Measurements from ENCODE around the gene CCDC85C.

Gene CCDC85C

GRCh38 chr14:99566009-99566389 is 38.0 kb downstream of the CCDC85C start:
- H3K4me3 ChIP-seq (ENCODE audit: low read depth, low read length): no peak overlapping the region
- no peak for DNase-seq (ENCODE audit: low read depth)
- no peak for TF ChIP-seq CTCF (IDR thresholded peaks at IDR 0.05; ENCODE audit: insufficient read depth, low read depth, low read length, missing control alignments)

GRCh38 chr14:99565383-99565782 is 38.6 kb downstream of the CCDC85C start:
- DNase-seq (ENCODE audit: low read depth): no peak
- H3K4me3 ChIP-seq (ENCODE audit: low read depth, low read length): no peak overlapping the region
- no peak for TF ChIP-seq CTCF (IDR thresholded peaks at IDR 0.05; ENCODE audit: insufficient read depth, low read depth, low read length, missing control alignments)

- H3K4me3 ChIP-seq (ENCODE audit: low read depth, low read length): no peak overlapping the region
- DNase-seq (ENCODE audit: low read depth): no peak
- no peak for TF ChIP-seq CTCF (IDR thresholded peaks at IDR 0.05; ENCODE audit: insufficient read depth, low read depth, low read length, missing control alignments)
These were observed 39.1 kb downstream of the CCDC85C start for GRCh38 chr14:99564926-99565259.

GRCh38 chr14:99564256-99564925 is 39.6 kb downstream of the CCDC85C start:
- no peak for TF ChIP-seq CTCF (IDR thresholded peaks at IDR 0.05; ENCODE audit: insufficient read depth, low read depth, low read length, missing control alignments)
- no peak overlapping the region for H3K4me3 ChIP-seq (ENCODE audit: low read depth, low read length)
- DNase-seq (ENCODE audit: low read depth): no peak

GRCh38 chr14:99563749-99564129 is 40.3 kb downstream of the CCDC85C start:
- no peak overlapping the region for H3K4me3 ChIP-seq (ENCODE audit: low read depth, low read length)
- DNase-seq (ENCODE audit: low read depth): no peak
- no peak for TF ChIP-seq CTCF (IDR thresholded peaks at IDR 0.05; ENCODE audit: insufficient read depth, low read depth, low read length, missing control alignments)

- no peak for DNase-seq (ENCODE audit: low read depth)
- H3K4me3 ChIP-seq (ENCODE audit: low read depth, low read length): no peak overlapping the region
- TF ChIP-seq CTCF (IDR thresholded peaks at IDR 0.05; ENCODE audit: insufficient read depth, low read depth, low read length, missing control alignments): no peak
These were observed 40.9 kb downstream of the CCDC85C start for GRCh38 chr14:99562856-99563748.

Data from GM12865 (cell line).